DMS53 treated with DMSO at 0.1 percent for 48 hours (cell line): ENCODE measurements around the gene OR1S1.
A peak's percentile ranks its signal among the peaks of the same experiment; 100 is the strongest.
"Not testable (repeated sequence)": the region's sequence is repeated elsewhere in the genome, so short reads cannot be mapped to it uniquely, and the experiment has no call there.

Experiments used
- DNase-seq: peaks from one replicate; lab custom pipeline; 2025; ENCODE audit not compliant: unreplicated experiment; lab: John Stamatoyannopoulos, UW

OR1S1 gene

GRCh38 chr11:58212420-58212819 is at the start of gene OR1S1:
Gene OR1S1 (plus strand): TSS chr11:58212720.
- not testable (repeated sequence) for DNase-seq

- no peak for DNase-seq
Observed at GRCh38 chr11:58164389-58164788, 48.1 kb upstream of the OR1S1 start.

- no peak for DNase-seq
Observed at GRCh38 chr11:58164990-58165389, 47.5 kb upstream of the OR1S1 start.

GRCh38 chr11:58165504-58166106 is 46.9 kb upstream of the OR1S1 start:
- DNase-seq, result no peak

- DNase-seq, result no peak
Observed at GRCh38 chr11:58177409-58178054, 35.0 kb upstream of the OR1S1 start.

- no peak for DNase-seq
Observed at GRCh38 chr11:58178444-58178843, 34.1 kb upstream of the OR1S1 start.

GRCh38 chr11:58179648-58180047 is 32.9 kb upstream of the OR1S1 start:
- DNase-seq, result no peak

- no peak for DNase-seq
Observed at GRCh38 chr11:58186938-58187337, 25.6 kb upstream of the OR1S1 start.

GRCh38 chr11:58188770-58189169 is 23.8 kb upstream of the OR1S1 start, which contains the start of gene OR9Q2:
Gene OR9Q2 (plus strand): TSS chr11:58189070. CDS start chr11:58190491, 1,421 bp downstream.
- DNase-seq, result no peak

GRCh38 chr11:58192229-58192628 is 20.3 kb upstream of the OR1S1 start:
- DNase-seq, result no peak

- no peak for DNase-seq
Observed at GRCh38 chr11:58193391-58193790, 19.1 kb upstream of the OR1S1 start.

GRCh38 chr11:58195939-58196338 is 16.6 kb upstream of the OR1S1 start:
- DNase-seq, result no peak

GRCh38 chr11:58199271-58199670 is 13.2 kb upstream of the OR1S1 start:
- DNase-seq, result peak; percentile 1

- DNase-seq, result no peak
Observed at GRCh38 chr11:58204042-58204441, 8.5 kb upstream of the OR1S1 start, which contains the start of gene OR1S2. Gene OR1S2 (minus strand): TSS chr11:58204142. CDS start chr11:58204142, 0 bp downstream.

GRCh38 chr11:58216476-58216875 is 4.0 kb downstream of the OR1S1 start:
- DNase-seq, result no peak

GRCh38 chr11:58222721-58223120 is 10.2 kb downstream of the OR1S1 start:
- no peak for DNase-seq

- DNase-seq, result no peak
Observed at GRCh38 chr11:58227956-58228615, 15.6 kb downstream of the OR1S1 start.

GRCh38 chr11:58243954-58244353 is 31.4 kb downstream of the OR1S1 start:
- no peak for DNase-seq

GRCh38 chr11:58254936-58255335 is 42.4 kb downstream of the OR1S1 start:
- no peak for DNase-seq

- no peak for DNase-seq
Observed at GRCh38 chr11:58259983-58260382, 47.5 kb downstream of the OR1S1 start.
